GM10266 (cell line): ENCODE data around the gene DLG5.
A peak's percentile ranks its signal among the peaks of the same experiment; 100 is the strongest.

Experiments
- DNase-seq: peaks from one replicate; pipeline ENCODE4 v3.0.0; 2012; ENCODE audit errors: extremely low spot score
- CTCF ChIP-seq: IDR thresholded peaks from 2 replicates; pipeline ENCODE4 v1.5.1; 2012; ENCODE audit warnings: mild to moderate bottlenecking, low read depth; ENCODE audit not compliant: control insufficient read depth, insufficient read depth; ENCODE audit errors: missing control alignments

Gene DLG5

GRCh38 chr10:77970869-77971803 lies 44.6 kb upstream of the DLG5 start:
- no peak for TF ChIP-seq CTCF
- peak; percentile 25 for DNase-seq

GRCh38 chr10:77969114-77969513 lies 42.6 kb upstream of the DLG5 start:
- no peak for TF ChIP-seq CTCF
- no peak for DNase-seq

- no peak for DNase-seq
- TF ChIP-seq CTCF: no peak
Observed at GRCh38 chr10:77967611-77968022, 41.1 kb upstream of the DLG5 start.

- TF ChIP-seq CTCF: no peak
- no peak for DNase-seq
Observed at GRCh38 chr10:77965294-77965693, 38.7 kb upstream of the DLG5 start.

- TF ChIP-seq CTCF: no peak
Observed at GRCh38 chr10:77964811-77965210, 38.3 kb upstream of the DLG5 start.

GRCh38 chr10:77963901-77964300 lies 37.3 kb upstream of the DLG5 start:
- TF ChIP-seq CTCF: no peak
- no peak for DNase-seq

More at GRCh38 chr10:77964811-77965210, 38.3 kb upstream of the DLG5 start:
- no peak for DNase-seq
